ENCODE data around the gene CCNI2. TPM values are rescaled to one million over a fixed set of nuclear protein-coding genes. Genes with fewer than 3 reads are reported as not detected.

The CCNI2 gene
- total and polyA plus RNA-seq, 9 of the 15 experiments (the other 6 are each of a cell fraction or from before 2014, with no cell fraction given): 0.05 to 1.7 (median 0.81) TPM; not detected in 5

- TF ChIP-seq REST (IDR thresholded peaks at IDR 0.05; ENCODE audit: borderline replicate concordance) (no peak), REST (CRISPR knock-in tag; IDR thresholded peaks at IDR 0.05; ENCODE audit: low read depth) (no peak), MYC (IDR thresholded peaks at IDR 0.05; ENCODE audit: low read depth, low read length) (peak; percentile 17; the same call in 1 of the 2 replicates), MYC (CRISPR knock-in tag; IDR thresholded peaks at IDR 0.05; ENCODE audit: borderline replicate concordance, low read depth) (no peak), CTBP1 (IDR thresholded peaks at IDR 0.05; ENCODE audit: borderline replicate concordance) (peak; percentile 91), RBM39 (optimal IDR thresholded peaks at IDR 0.05; ENCODE audit: low read depth, low read length) (no peak), FUS (optimal IDR thresholded peaks at IDR 0.05; ENCODE audit: low read depth, low read length) (peak; percentile 34), CREB3L1 (IDR thresholded peaks at IDR 0.05; ENCODE audit: borderline replicate concordance, low read depth) (peak; percentile 26), HOMEZ (CRISPR knock-in tag; IDR thresholded peaks at IDR 0.05) (no peak), FOXJ2 (tag; IDR thresholded peaks at IDR 0.05) (peak; percentile 24; the same call in 1 of the 2 replicates), ARID2 (IDR thresholded peaks at IDR 0.05) (no peak), TFAP4 (CRISPR knock-in tag; IDR thresholded peaks at IDR 0.05; ENCODE audit: borderline replicate concordance) (peak; percentile 53; the same call in 1 of the 2 replicates), CBX3 (IDR thresholded peaks at IDR 0.05; ENCODE audit: borderline replicate concordance in 1 of 2, low read length in 2 of 2) (no peak; a peak in 1 of 3 replicates), HDAC1 (IDR thresholded peaks at IDR 0.05) (peak in 1 of 2 experiments; percentile 87; a peak in 1 of 4 replicates)
These were observed 10.1 kb upstream of the CCNI2 start, which contains the start of gene KIF3A (continued) for GRCh38 chr5:132736853-132737833.

All from K562 (cell line).